ENCODE measurements around the gene ZNF362.

Gene ZNF362

DNA sequence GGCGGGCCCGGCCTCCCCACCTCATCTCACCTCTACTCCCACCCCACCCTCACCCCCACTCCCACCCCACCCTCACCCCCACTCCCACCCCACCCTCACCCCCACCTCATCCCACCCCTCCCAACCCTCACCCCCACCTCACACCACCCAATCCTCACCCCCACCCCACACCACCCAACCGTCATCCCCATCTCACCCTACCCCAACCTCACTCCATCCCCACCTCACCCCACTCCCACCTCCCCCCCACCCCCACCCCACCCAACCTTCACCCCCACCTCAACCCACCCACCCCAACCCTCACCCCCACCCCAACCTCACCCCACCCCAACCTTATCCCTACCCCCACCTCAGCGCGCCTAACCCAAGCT is 51.2 kb downstream of the ZNF362 start:
- TF ChIP-seq TEAD4 (IDR thresholded peaks at IDR 0.05): no peak
- TF ChIP-seq, protein P1, sequence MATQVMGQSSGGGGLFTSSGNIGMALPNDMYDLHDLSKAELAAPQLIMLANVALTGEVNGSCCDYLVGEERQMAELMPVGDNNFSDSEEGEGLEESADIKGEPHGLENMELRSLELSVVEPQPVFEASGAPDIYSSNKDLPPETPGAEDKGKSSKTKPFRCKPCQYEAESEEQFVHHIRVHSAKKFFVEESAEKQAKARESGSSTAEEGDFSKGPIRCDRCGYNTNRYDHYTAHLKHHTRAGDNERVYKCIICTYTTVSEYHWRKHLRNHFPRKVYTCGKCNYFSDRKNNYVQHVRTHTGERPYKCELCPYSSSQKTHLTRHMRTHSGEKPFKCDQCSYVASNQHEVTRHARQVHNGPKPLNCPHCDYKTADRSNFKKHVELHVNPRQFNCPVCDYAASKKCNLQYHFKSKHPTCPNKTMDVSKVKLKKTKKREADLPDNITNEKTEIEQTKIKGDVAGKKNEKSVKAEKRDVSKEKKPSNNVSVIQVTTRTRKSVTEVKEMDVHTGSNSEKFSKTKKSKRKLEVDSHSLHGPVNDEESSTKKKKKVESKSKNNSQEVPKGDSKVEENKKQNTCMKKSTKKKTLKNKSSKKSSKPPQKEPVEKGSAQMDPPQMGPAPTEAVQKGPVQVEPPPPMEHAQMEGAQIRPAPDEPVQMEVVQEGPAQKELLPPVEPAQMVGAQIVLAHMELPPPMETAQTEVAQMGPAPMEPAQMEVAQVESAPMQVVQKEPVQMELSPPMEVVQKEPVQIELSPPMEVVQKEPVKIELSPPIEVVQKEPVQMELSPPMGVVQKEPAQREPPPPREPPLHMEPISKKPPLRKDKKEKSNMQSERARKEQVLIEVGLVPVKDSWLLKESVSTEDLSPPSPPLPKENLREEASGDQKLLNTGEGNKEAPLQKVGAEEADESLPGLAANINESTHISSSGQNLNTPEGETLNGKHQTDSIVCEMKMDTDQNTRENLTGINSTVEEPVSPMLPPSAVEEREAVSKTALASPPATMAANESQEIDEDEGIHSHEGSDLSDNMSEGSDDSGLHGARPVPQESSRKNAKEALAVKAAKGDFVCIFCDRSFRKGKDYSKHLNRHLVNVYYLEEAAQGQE (IDR thresholded peaks at IDR 0.05; ENCODE audit: low read depth): no peak
- no peak for TF ChIP-seq FOXM1 (IDR thresholded peaks at IDR 0.05; ENCODE audit: borderline replicate concordance, low read depth)
- no peak for TF ChIP-seq TAF1 (IDR thresholded peaks at IDR 0.05; ENCODE audit: low read depth)
- TF ChIP-seq ZBTB7A (IDR thresholded peaks at IDR 0.05; ENCODE audit: low read depth): no peak
- TF ChIP-seq, protein P2, sequence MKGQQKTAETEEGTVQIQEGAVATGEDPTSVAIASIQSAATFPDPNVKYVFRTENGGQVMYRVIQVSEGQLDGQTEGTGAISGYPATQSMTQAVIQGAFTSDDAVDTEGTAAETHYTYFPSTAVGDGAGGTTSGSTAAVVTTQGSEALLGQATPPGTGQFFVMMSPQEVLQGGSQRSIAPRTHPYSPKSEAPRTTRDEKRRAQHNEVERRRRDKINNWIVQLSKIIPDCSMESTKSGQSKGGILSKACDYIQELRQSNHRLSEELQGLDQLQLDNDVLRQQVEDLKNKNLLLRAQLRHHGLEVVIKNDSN (IDR thresholded peaks at IDR 0.05): no peak
- TF ChIP-seq, protein P3, sequence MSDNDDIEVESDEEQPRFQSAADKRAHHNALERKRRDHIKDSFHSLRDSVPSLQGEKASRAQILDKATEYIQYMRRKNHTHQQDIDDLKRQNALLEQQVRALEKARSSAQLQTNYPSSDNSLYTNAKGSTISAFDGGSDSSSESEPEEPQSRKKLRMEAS (IDR thresholded peaks at IDR 0.05): no peak
- TF ChIP-seq EGR1 (IDR thresholded peaks at IDR 0.05): no peak
- TF ChIP-seq EP300 (IDR thresholded peaks at IDR 0.05; ENCODE audit: borderline replicate concordance): no peak
- TF ChIP-seq NFIC (IDR thresholded peaks at IDR 0.05): no peak

DNA sequence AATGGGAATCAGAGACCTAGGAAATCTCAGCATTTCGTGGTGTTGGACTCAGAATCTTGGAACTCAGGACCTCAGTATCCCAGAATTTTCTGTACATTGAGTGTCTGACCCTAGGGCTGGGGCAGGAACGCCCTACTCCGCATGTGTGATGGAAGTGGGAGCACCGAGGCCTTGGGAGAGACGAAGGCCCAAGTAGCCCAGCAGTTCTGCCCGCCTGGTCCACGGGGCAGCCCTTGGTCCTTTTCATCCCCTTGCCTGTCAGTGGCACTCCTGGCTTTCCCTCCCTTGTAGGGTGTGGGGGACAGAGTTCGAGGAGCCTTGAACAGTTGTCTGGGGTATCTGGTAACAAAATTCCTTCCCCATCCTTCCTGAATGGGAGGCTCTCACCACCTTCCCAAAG is 54.4 kb downstream of the ZNF362 start:
- TF ChIP-seq, protein P2 (IDR thresholded peaks at IDR 0.05): no peak
- TF ChIP-seq NFIC (IDR thresholded peaks at IDR 0.05): no peak

DNA sequence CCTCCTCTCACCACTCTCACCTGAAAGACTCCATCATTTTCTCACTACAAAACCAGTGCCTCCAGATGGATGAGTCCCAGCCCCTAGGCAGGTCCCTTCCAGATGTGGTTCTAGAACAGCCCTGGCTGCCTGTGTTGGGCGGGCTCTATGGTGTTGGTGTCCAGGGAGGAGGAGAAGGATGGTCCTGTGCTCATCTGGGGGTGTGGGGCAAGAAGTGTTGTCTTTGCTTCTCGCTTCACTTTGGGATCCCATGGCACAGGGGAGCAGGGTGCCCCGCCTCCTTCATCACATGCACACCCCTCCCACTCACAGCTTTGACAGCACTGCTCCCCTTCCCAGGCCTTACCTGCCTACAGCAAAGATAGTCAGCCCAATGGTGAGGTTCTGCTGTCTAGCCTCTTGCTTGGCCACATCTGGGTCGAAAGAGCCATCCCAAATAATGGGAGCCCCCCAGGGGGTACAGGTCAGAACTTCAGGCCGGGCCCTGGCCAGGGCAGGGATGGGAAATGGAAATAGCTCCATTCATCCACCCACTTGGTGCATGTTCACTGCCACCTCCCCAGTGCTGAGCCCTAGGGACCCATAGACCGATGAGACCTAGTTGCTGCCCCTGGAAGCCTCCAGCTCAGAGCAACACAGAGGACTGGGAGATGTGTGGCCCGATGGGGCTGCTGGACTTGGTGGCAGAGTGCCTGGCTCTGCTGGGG is 55.6 kb downstream of the ZNF362 start:
- TF ChIP-seq CREB1 (IDR thresholded peaks at IDR 0.05; ENCODE audit: low read depth): no peak
- TF ChIP-seq, protein P3 (IDR thresholded peaks at IDR 0.05): no peak
- TF ChIP-seq, protein P2 (IDR thresholded peaks at IDR 0.05): no peak
- no peak for TF ChIP-seq RAD21 (IDR thresholded peaks at IDR 0.05; ENCODE audit: low read depth)
- no peak for TF ChIP-seq TEAD4 (IDR thresholded peaks at IDR 0.05)
- TF ChIP-seq CEBPB (IDR thresholded peaks at IDR 0.05): no peak

DNA sequence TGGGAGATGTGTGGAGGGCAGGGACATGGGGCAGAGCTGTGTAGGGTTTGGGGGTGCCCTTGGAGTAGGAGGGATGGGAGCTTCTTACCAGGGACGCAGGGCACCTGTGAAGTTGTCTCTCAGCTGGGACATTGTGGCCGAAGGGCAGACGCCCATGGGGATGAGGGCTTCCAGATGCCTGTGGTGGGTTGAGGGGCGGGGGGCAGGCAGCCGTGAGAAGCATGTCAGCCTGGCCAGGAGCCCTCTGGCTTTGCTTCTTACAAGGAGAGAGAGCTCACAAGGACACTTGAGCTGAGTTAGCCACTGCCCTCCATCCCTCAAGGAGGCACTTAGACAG is 56.1 kb downstream of the ZNF362 start:
- no peak for TF ChIP-seq TAF1 (IDR thresholded peaks at IDR 0.05; ENCODE audit: low read depth)
- no peak for TF ChIP-seq EGR1 (IDR thresholded peaks at IDR 0.05)
- TF ChIP-seq EP300 (IDR thresholded peaks at IDR 0.05; ENCODE audit: borderline replicate concordance): no peak
- TF ChIP-seq NFIC (IDR thresholded peaks at IDR 0.05): no peak
- TF ChIP-seq, protein P2 (IDR thresholded peaks at IDR 0.05): no peak
- no peak for TF ChIP-seq YY1 (IDR thresholded peaks at IDR 0.05; ENCODE audit: low read depth)
- TF ChIP-seq, protein P3 (IDR thresholded peaks at IDR 0.05): no peak
- TF ChIP-seq ZBTB7A (IDR thresholded peaks at IDR 0.05; ENCODE audit: low read depth): no peak
- TF ChIP-seq TCF12 (IDR thresholded peaks at IDR 0.05; ENCODE audit: low read depth): no peak
- TF ChIP-seq, protein P1 (IDR thresholded peaks at IDR 0.05; ENCODE audit: low read depth): no peak

DNA sequence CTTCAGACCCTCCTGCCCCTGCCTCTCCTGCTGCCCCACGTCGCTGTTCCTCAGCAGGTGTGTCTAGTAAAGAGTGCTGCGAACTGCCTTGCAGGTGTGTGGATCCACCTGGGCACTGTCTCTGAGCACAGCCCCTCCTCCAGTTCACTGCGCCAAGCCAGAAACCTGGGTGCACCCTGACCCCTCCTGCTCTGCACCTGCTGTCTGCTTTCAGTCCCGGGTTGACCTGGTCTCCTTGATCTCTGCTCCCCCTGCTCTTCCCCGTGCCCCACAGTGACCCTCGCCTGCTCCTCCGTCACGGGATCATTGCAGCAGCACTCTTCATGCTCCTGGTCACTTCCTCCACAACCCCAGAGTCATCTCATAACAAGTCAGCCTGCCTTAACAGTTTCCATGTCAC is 58.1 kb downstream of the ZNF362 start:
- TF ChIP-seq, protein P1 (IDR thresholded peaks at IDR 0.05; ENCODE audit: low read depth): no peak
- TF ChIP-seq TEAD4 (IDR thresholded peaks at IDR 0.05): no peak
- no peak for TF ChIP-seq TAF1 (IDR thresholded peaks at IDR 0.05; ENCODE audit: low read depth)
- TF ChIP-seq TCF12 (IDR thresholded peaks at IDR 0.05; ENCODE audit: low read depth): no peak
- TF ChIP-seq RAD21 (IDR thresholded peaks at IDR 0.05; ENCODE audit: low read depth): no peak
- TF ChIP-seq EP300 (IDR thresholded peaks at IDR 0.05; ENCODE audit: borderline replicate concordance): no peak
- no peak for TF ChIP-seq NFIC (IDR thresholded peaks at IDR 0.05)
- no peak for TF ChIP-seq CEBPB (IDR thresholded peaks at IDR 0.05)
- no peak for TF ChIP-seq EGR1 (IDR thresholded peaks at IDR 0.05)
- TF ChIP-seq, protein P2 (IDR thresholded peaks at IDR 0.05): no peak
- TF ChIP-seq YY1 (IDR thresholded peaks at IDR 0.05; ENCODE audit: low read depth): no peak
- no peak for TF ChIP-seq ZBTB7A (IDR thresholded peaks at IDR 0.05; ENCODE audit: low read depth)
- no peak for TF ChIP-seq CREB1 (IDR thresholded peaks at IDR 0.05; ENCODE audit: low read depth)

All from Ishikawa (cell line).